ENCODE measurements around the gene MEP1A.

Gene MEP1A

GRCh38 chr6:46751658-46752057, 41.5 kb upstream of the MEP1A start:
- H3K4me3 ChIP-seq (ENCODE audit: low read depth, low read length): no peak overlapping the region
- TF ChIP-seq CTCF (IDR thresholded peaks at IDR 0.05; ENCODE audit: borderline replicate concordance, insufficient read depth, low read depth, low read length): no peak

GRCh38 chr6:46755865-46756264, 37.3 kb upstream of the MEP1A start:
- no peak overlapping the region for H3K4me3 ChIP-seq (ENCODE audit: low read depth, low read length)

GRCh38 chr6:46756469-46757213, 36.5 kb upstream of the MEP1A start:
- TF ChIP-seq CTCF (IDR thresholded peaks at IDR 0.05; ENCODE audit: borderline replicate concordance, insufficient read depth, low read depth, low read length): no peak

More at GRCh38 chr6:46755865-46756264, 37.3 kb upstream of the MEP1A start:
- TF ChIP-seq CTCF (IDR thresholded peaks at IDR 0.05; ENCODE audit: borderline replicate concordance, insufficient read depth, low read depth, low read length): no peak

GRCh38 chr6:46757214-46757596, 36.0 kb upstream of the MEP1A start:
- TF ChIP-seq CTCF (IDR thresholded peaks at IDR 0.05; ENCODE audit: borderline replicate concordance, insufficient read depth, low read depth, low read length): no peak
- H3K4me3 ChIP-seq (ENCODE audit: low read depth, low read length): no peak overlapping the region

More at GRCh38 chr6:46756469-46757213, 36.5 kb upstream of the MEP1A start:
- H3K4me3 ChIP-seq (ENCODE audit: low read depth, low read length): no peak overlapping the region

GRCh38 chr6:46758960-46759753, 34.0 kb upstream of the MEP1A start:
- no peak overlapping the region for H3K4me3 ChIP-seq (ENCODE audit: low read depth, low read length)
- no peak for TF ChIP-seq CTCF (IDR thresholded peaks at IDR 0.05; ENCODE audit: borderline replicate concordance, insufficient read depth, low read depth, low read length)

- no peak for TF ChIP-seq CTCF (IDR thresholded peaks at IDR 0.05; ENCODE audit: borderline replicate concordance, insufficient read depth, low read depth, low read length)
- no peak overlapping the region for H3K4me3 ChIP-seq (ENCODE audit: low read depth, low read length)
Observed at GRCh38 chr6:46760925-46761324, 32.3 kb upstream of the MEP1A start.
